Cardiac septum (tissue), 1 donor: ENCODE data around the gene TMEM184B. TPM values are rescaled to one million over a fixed set of nuclear protein-coding genes. Genes with fewer than 3 reads are reported as not detected.

Source experiments
- DNase-seq: peaks from one replicate; pipeline ENCODE4 v3.0.0-alpha.2; 2020; ENCODE audit warnings: low spot score
- intact Hi-C: fragments of 100-400 bp; cut with DNase I; formaldehyde crosslinking; loops from one replicate; pipeline ENCODE4 v1.14.0; 2022
- total RNA-seq: library from RNA; stranded (reverse); fragmentation: NEBNext Ultra II Directional; extraction: Animal tissue kit (Norgen Biotek cat#: 25700); gene quantifications from one replicate; pipeline ENCODE4 v1.2.1, GENCODE V29; 2021
- donor health status: DM: no; HTN: no; CAD: no.

Gene TMEM184B
- total RNA-seq, 1 donor from 2014 or later: 58.1 TPM

- intact Hi-C loops: no loop called here
Observed at GRCh38 chr22:38258895-38259294, 13.9 kb downstream of the TMEM184B start.

GRCh38 chr22:38257650-38258250 is 15.1 kb downstream of the TMEM184B start:
- intact Hi-C loops: no loop called here
- DNase-seq: no peak

More at GRCh38 chr22:38258895-38259294, 13.9 kb downstream of the TMEM184B start:
- peak; percentile 91 for DNase-seq

- DNase-seq: no peak
- intact Hi-C loops: no loop called here
Observed at GRCh38 chr22:38257181-38257580, 15.6 kb downstream of the TMEM184B start.

GRCh38 chr22:38255697-38256096 is 17.1 kb downstream of the TMEM184B start:
- no peak for DNase-seq
- intact Hi-C loops: no loop called here

GRCh38 chr22:38251341-38251692 is 21.5 kb downstream of the TMEM184B start:
- intact Hi-C loops: no loop called here
- no peak for DNase-seq

DNA sequence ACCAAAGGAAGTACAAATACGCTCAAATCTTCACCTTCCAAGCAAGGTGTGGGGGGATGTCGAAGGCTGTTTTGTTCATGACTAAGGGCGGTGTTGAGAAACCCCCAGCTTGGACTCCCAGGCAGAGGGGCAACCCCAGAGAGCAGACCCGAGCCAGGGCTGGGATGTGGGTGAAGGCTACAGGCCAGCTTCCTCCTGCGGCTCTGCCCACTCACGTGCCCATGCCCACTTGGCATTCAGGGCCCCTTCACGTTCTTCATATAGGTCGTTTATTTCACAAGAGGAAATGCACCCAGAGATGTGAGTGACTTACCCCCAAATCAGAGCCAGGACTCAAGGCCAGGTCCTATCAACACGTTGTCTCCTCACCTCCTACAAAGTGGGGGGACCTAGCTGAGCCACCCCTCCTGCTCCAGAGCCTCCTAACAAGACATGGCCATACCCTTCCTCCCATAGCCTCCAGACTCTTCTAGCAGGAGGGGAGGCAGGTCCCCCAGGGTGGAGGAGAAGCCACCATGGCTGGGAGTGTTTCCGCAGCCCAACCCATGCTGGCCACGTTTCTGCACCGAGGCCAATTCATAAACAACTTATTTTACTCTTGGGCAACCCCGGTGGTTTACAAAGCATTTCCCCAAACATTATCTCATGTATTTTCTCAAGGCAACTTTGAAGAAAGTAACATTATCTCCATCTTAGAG is 22.0 kb downstream of the TMEM184B start:
- DNase-seq: no peak
- intact Hi-C loops: no loop called here

DNA sequence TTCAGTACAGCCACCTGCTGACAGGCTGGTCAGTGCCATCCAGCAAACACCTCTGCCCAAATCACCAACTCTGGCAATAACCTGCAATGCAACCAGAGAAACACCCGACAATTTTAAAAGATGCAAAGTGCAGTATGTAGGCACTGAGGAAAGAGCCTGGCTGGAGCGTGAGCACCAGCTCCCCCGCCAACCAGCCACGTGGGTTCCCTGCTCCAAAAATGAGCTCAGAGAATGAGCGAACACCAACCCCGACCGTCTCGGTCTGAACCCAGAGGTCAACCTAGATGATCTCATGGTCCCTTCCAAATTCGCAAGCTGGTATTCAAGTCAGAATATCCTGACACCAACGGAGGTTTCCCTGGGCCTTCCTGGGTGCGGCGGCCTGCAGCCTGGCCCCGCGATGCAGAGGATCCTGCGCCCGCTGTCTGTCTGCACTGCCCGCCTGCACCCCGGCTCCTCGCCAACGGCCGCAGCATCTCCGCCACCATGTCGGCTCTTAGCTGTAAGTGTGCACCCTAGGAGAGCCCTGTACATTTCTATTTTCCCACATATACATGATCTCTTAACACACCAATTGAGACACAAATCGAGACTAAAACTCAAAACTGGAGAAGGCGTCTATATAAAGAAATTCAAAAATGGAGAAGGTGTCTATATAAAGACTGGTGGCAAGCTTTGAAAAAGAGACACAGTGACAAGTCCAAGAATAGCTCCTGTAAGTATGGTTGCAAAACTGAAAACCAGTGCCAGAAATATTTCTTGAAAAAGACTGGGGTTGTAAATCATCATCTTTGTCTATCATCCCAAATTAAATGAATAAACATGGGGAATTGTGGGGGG is 22.8 kb downstream of the TMEM184B start:
- DNase-seq: no peak
- intact Hi-C loops: no loop called here

DNA sequence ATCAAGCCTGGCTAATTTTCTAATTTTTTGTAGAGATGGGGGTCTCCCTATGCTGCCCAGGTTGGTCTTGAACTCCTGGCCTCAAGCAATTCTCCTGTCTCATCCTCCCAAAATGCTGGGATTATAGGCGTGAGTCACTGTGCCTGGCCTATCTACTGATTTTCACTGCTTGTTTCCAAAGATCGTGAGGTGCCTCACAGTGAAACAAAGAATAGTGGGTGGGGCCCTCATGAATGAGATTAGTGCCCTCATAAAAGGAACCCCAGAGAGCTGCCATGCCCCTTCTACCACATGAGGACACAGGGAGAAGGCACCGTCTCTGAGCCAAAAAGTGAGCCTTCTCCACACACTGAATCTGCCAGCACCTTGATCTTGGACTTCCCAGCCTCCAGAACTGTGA is 23.5 kb downstream of the TMEM184B start:
- intact Hi-C loops: no loop called here
- DNase-seq: no peak

- intact Hi-C loops: no loop called here
- no peak for DNase-seq
Observed at GRCh38 chr22:38248280-38248679, 24.5 kb downstream of the TMEM184B start.

DNA sequence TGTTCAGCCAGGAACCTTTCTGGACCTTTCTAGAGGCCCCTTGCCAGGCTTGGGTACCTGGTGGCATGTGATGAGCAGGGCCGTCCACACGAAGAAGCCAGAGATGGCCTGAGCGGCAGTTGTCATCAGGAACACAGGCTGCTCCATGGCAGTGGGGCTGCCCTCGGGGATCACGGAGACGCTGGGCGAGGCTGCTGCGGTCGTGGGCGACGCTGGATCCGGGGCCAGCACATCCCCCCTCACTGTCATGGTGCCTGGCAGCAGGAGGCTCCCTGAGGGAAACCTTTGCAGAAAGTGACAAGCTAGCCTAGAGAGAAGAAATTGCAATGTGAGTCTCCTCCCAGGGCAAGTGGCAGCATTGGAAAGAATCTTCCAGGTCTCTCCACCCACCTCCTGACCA is 25.1 kb downstream of the TMEM184B start:
- intact Hi-C loops: no loop called here
- no peak for DNase-seq

- intact Hi-C loops: no loop called here
- DNase-seq: no peak
Observed at GRCh38 chr22:38246692-38247091, 26.1 kb downstream of the TMEM184B start.

GRCh38 chr22:38246046-38246658 is 26.7 kb downstream of the TMEM184B start:
- no peak for DNase-seq
- intact Hi-C loops: no loop called here

DNA sequence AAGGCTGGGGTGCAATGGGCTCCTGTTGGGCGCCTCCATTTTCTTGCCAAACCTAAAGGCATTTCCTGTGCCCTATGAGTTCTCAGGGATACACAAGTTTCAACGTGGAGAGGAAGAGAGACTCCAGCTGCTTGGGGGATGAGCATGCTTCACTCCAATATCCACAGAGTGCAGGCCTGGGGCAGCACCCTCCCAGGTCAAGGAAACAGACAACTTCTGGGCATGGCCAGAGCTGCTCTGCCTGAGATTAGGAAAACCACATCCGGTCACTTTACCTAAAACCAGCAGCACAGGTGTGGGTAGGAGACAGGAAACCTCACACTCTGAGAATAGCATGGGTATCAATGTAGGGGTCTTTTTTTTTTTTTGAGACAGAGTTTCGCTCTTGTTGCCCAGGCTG is 28.7 kb downstream of the TMEM184B start:
- intact Hi-C loops: no loop called here
- no peak for DNase-seq

DNA sequence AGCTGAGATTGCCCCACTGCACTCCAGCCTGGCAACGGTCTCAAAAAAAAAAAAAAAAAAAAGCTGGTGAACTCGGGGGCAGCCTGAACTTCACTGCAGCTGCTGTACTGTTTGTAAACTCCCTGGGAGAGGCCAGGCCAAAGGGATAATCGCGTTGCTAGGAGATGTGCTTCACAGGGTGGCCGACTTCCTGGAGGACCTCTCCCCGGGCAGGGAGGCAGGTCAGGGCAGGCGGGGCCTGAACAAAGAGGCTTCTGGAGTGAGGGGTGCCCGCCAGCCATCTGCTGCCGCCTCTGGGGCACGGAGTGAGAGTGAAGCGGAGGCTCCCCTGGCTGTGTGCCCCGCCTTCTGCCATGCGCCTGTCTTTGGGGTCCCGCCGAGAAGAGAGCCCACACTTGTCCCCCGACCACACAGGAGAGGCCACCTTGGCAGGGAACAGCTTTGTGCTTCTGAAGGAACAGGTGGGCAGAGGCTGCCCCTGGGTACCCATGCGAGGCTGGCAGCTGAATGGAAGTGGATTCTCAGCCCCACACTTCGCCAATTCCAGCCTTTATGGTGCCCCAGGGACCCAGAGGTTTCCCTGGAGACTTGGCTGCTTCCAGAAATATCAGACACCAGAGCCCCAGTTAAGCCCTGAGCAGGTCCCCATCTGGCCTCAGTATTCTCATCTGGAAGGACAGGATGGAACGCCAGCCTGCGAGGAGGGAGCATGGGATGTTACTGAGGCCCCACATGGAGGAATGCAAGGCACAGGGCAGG is 29.6 kb downstream of the TMEM184B start:
- no peak for DNase-seq
- intact Hi-C loops: no loop called here

GRCh38 chr22:38240734-38241252 is 32.0 kb downstream of the TMEM184B start:
- intact Hi-C loops: no loop called here
- DNase-seq: no peak

- no peak for DNase-seq
- intact Hi-C loops: loop anchor here (10.0 kb wide), 1 partner anchor 124 kb away; the partner anchor contains the start of gene BAIAP2L2
Observed at GRCh38 chr22:38239101-38239761, 33.6 kb downstream of the TMEM184B start.

- DNase-seq: no peak
- intact Hi-C loops: loop anchor here (10.0 kb wide), 1 partner anchor 124 kb away; the partner anchor contains the start of gene BAIAP2L2
Observed at GRCh38 chr22:38238519-38239071, 34.2 kb downstream of the TMEM184B start.

GRCh38 chr22:38236786-38237185 is 36.0 kb downstream of the TMEM184B start:
- intact Hi-C loops: loop anchor here (10.0 kb wide), 1 partner anchor 122 kb away; the partner anchor contains the start of gene BAIAP2L2
- DNase-seq: no peak
